ENCODE results near the gene KLHL42. TPM values are rescaled to one million over a fixed set of nuclear protein-coding genes. Genes with fewer than 3 reads are reported as not detected.

The KLHL42 gene
- total and polyA plus RNA-seq, 10 of the 15 experiments (the other 5 are each of a cell fraction or from before 2014, with no cell fraction given), result 2.1 to 18.2 (median 13.1) TPM

DNA sequence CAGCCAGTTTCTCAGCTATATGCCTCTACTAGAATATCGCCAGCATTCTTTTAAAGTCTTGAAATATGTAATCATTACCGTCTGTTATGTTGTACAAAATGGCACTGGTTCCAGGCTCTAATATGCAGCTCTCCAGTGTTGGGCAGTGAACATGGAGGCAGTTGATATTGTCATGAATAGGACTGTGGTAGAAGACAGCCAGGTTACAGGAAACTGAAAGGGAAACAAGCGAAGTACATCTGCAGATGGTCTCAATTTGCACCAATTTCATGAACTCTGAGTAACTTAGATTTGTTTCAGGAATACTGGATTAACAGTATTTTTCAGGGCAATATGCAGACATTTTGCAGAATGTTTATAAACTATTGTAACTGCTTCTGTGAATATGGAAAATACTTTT lies 13.4 kb upstream of the KLHL42 start (continued):
- no peak for TF ChIP-seq SMAD1 (IDR thresholded peaks at IDR 0.05; ENCODE audit: low read depth, partially characterized antibody)

DNA sequence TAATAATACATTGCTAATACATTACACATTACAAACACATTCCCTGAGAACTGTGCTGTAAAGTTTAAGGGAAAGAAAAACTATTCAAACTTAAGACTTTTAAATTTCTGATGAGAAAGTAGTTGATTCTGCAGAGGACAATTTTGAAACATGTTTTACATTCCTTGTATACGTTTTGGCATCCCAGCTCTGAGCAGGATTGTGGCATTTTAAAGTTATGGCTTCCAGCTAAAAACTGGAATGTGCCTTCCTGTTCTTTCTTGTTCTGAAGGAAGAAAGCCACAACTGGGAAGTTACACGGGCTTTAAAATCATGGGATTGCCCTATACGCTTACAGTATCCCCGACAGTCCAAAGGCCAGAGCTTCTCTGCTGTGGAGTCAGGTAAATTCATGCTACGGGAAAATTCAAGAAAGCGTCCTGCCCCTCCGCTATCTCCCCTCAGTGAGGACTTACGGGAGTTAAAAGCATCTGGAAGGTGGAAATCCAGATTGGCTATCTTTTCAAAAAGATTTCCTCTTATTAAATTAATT lies 10.8 kb upstream of the KLHL42 start:
- Histone ChIP-seq H4K20me1 (ENCODE audit: control insufficient read depth, insufficient read depth) (no peaks in the 10 kb centered on the region), H3K9me3 (replicated peaks; ENCODE audit: control insufficient read depth, insufficient read depth, low read length) (no peaks in the 10 kb centered on the region), H3K4me1 (ENCODE audit: control insufficient read depth, insufficient read depth, low read length) (peaks cover 9% of the 10 kb centered on the region; the same call in 1 of the 2 replicates), H3K27me3 (replicated peaks in 1 of 2; ENCODE audit: control insufficient read depth in 2 of 2, insufficient read depth in 2 of 2, low read length in 1 of 2) (no peaks in the 10 kb centered on the region), H3K36me3 (ENCODE audit: control insufficient read depth in 2 of 2, insufficient read depth in 2 of 2, low read length in 1 of 2) (no peaks in the 10 kb centered on the region), H2AFZ (ENCODE audit: control insufficient read depth, low read depth, low read length) (no peak overlapping the region), H3K27ac (ENCODE audit: control insufficient read depth, insufficient read depth) (no peak overlapping the region), H3K4me2 (ENCODE audit: control insufficient read depth, insufficient read depth) (no peak overlapping the region), H3K9ac (ENCODE audit: control insufficient read depth, insufficient read depth, low read length) (no peak overlapping the region), H3K4me3 (no peak overlapping the region), H3K79me2 (ENCODE audit: control insufficient read depth, insufficient read depth, low read length) (no peaks in the 10 kb centered on the region)
- SMC1A ChIA-PET (ENCODE audit: uncharacterized antibody, unreplicated experiment), result no interaction called here
- TF ChIP-seq SMC3 (IDR thresholded peaks at IDR 0.05; ENCODE audit: borderline replicate concordance, low read length) (no peak), TCF12 (IDR thresholded peaks at IDR 0.05; ENCODE audit: low read depth, low read length) (no peak), CBX3 (IDR thresholded peaks at IDR 0.05; ENCODE audit: borderline replicate concordance, low read depth) (no peak), IRF4 (IDR thresholded peaks at IDR 0.05; ENCODE audit: low read depth, low read length) (no peak), PML (IDR thresholded peaks at IDR 0.05; ENCODE audit: low read length) (no peak), DPF2 (IDR thresholded peaks at IDR 0.05) (no peak), CBFB (IDR thresholded peaks at IDR 0.05; ENCODE audit: low read depth) (no peak)
- TF ChIP-seq, protein P1, sequence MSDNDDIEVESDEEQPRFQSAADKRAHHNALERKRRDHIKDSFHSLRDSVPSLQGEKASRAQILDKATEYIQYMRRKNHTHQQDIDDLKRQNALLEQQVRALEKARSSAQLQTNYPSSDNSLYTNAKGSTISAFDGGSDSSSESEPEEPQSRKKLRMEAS (IDR thresholded peaks at IDR 0.05; ENCODE audit: low read depth, low read length), result no peak
- TF ChIP-seq, protein P2, sequence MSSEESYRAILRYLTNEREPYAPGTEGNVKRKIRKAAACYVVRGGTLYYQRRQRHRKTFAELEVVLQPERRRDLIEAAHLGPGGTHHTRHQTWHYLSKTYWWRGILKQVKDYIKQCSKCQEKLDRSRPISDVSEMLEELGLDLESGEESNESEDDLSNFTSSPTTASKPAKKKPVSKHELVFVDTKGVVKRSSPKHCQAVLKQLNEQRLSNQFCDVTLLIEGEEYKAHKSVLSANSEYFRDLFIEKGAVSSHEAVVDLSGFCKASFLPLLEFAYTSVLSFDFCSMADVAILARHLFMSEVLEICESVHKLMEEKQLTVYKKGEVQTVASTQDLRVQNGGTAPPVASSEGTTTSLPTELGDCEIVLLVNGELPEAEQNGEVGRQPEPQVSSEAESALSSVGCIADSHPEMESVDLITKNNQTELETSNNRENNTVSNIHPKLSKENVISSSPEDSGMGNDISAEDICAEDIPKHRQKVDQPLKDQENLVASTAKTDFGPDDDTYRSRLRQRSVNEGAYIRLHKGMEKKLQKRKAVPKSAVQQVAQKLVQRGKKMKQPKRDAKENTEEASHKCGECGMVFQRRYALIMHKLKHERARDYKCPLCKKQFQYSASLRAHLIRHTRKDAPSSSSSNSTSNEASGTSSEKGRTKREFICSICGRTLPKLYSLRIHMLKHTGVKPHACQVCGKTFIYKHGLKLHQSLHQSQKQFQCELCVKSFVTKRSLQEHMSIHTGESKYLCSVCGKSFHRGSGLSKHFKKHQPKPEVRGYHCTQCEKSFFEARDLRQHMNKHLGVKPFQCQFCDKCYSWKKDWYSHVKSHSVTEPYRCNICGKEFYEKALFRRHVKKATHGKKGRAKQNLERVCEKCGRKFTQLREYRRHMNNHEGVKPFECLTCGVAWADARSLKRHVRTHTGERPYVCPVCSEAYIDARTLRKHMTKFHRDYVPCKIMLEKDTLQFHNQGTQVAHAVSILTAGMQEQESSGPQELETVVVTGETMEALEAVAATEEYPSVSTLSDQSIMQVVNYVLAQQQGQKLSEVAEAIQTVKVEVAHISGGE (CRISPR knock-in tag; IDR thresholded peaks at IDR 0.05), result no peak
- CTCF ChIA-PET, result interaction anchor here (1.5 kb wide), 1 partner anchor 36 kb away, joined by 4 read pairs; no protein-coding TSS in a partner anchor
- WGBS (ENCODE audit: insufficient coverage, insufficient replicate concordance, low lambda C conversion rate, missing lambda C conversion rate), result 80% methylated on average over 8 of the region's 8 CpGs
- ATAC-seq, result no peak
- in situ Hi-C loops (cut with MboI) (no loop called here), intact Hi-C loops (cut with micrococcal nuclease; ENCODE audit: unreplicated experiment) (no loop called here)
- POLR2A ChIA-PET, result no interaction called here
- RAD21 ChIA-PET (ENCODE audit: unreplicated experiment), result no interaction called here
- DNase-seq (ENCODE audit: low read depth, low spot score), result no peak
- BruUV-seq (replicated peaks), result no TSS peak
- FAIRE-seq, result no peak
